ENCODE data around the gene TMEM117. TPM values are rescaled to one million over a fixed set of nuclear protein-coding genes. Genes with fewer than 3 reads are reported as not detected.

The TMEM117 gene
- total RNA-seq: 6.0 TPM
- polyA plus RNA-seq (ENCODE audit: insufficient read depth, low read depth, low replicate concordance): 5.9 TPM
- long read RNA-seq, donor 1, partial matches to known transcripts: 0 of 2 reads
- long read RNA-seq, donor 1, other reads (novel, unspliced or antisense): 0 of 2 reads
- long read RNA-seq, donor 2, partial matches to known transcripts: 0 of 1 reads
- long read RNA-seq, donor 2, other reads (novel, unspliced or antisense): 0 of 1 reads
- long read RNA-seq, donor 3, partial matches to known transcripts: 0 of 2 reads
- long read RNA-seq, donor 3, other reads (novel, unspliced or antisense): 0 of 2 reads
- long read RNA-seq, donor 4, partial matches to known transcripts: 0 of 2 reads
- long read RNA-seq, donor 4, other reads (novel, unspliced or antisense): 0 of 2 reads
- long read RNA-seq, donor 5: 0 reads
- long read RNA-seq, donor 6, partial matches to known transcripts: 0 of 4 reads
- long read RNA-seq, donor 6, other reads (novel, unspliced or antisense): 0 of 4 reads
- long read RNA-seq, donor 7, transcript TMEM117-201 (8 exons, 2,758 nt): major isoform, 5 of 11 reads
- long read RNA-seq, donor 7, partial matches to known transcripts: 1 of 11 reads
- long read RNA-seq, donor 7, other reads (novel, unspliced or antisense): 5 of 11 reads
- long read RNA-seq, donor 8, partial matches to known transcripts: 0 of 3 reads
- long read RNA-seq, donor 8, other reads (novel, unspliced or antisense): 0 of 3 reads
- long read RNA-seq, donor 9: 0 reads
- long read RNA-seq, donor 10, partial matches to known transcripts: 0 of 1 reads
- long read RNA-seq, donor 10, other reads (novel, unspliced or antisense): 0 of 1 reads

GRCh38 chr12:43835656-43836474, at the start of gene TMEM117:
TMEM117 (plus strand) TSS chr12:43836081.
- Histone ChIP-seq H3K27me3 (ENCODE audit: control insufficient read depth, insufficient read depth, low read length) (no peaks in the 10 kb centered on the region), H3K4me3 (ENCODE audit: low read length in 3 of 3) (peak within 1 kb of the TSS; percentile 59 to 86 (median 62)), H3K36me3 (ENCODE audit: control insufficient read depth in 2 of 3, insufficient read depth in 3 of 3, low read length in 3 of 3) (no peaks in the 10 kb centered on the region), H3K9ac (ENCODE audit: low read length in 3 of 3) (peak within 1 kb of the TSS; percentile 35 to 76 (median 48)), H3K4me1 (ENCODE audit: control insufficient read depth in 2 of 3, insufficient read depth in 2 of 3, low read depth in 1 of 3, low read length in 3 of 3) (peaks cover 2 to 5% (median 4%) of the 10 kb centered on the region in 3 donors), H3K9me3 (ENCODE audit: control insufficient read depth in 2 of 3, insufficient read depth in 1 of 3, low read length in 3 of 3) (no peaks in the 10 kb centered on the region), H3K27ac (ENCODE audit: low read depth in 2 of 2, low read length in 2 of 2) (peak within 1 kb of the TSS; percentile 82 to 88)
- no peak for FAIRE-seq
- peak; percentile 80 to 88 (median 83) for DNase-seq
- TF ChIP-seq, protein P1, sequence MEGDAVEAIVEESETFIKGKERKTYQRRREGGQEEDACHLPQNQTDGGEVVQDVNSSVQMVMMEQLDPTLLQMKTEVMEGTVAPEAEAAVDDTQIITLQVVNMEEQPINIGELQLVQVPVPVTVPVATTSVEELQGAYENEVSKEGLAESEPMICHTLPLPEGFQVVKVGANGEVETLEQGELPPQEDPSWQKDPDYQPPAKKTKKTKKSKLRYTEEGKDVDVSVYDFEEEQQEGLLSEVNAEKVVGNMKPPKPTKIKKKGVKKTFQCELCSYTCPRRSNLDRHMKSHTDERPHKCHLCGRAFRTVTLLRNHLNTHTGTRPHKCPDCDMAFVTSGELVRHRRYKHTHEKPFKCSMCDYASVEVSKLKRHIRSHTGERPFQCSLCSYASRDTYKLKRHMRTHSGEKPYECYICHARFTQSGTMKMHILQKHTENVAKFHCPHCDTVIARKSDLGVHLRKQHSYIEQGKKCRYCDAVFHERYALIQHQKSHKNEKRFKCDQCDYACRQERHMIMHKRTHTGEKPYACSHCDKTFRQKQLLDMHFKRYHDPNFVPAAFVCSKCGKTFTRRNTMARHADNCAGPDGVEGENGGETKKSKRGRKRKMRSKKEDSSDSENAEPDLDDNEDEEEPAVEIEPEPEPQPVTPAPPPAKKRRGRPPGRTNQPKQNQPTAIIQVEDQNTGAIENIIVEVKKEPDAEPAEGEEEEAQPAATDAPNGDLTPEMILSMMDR (IDR thresholded peaks at IDR 0.05; ENCODE audit: borderline replicate concordance, extremely low read depth, insufficient read depth): no peak
- intact Hi-C loops (cut with DNase I): no loop called here

GRCh38 chr12:43786899-43787693, 48.8 kb upstream of the TMEM117 start:
- Histone ChIP-seq H3K4me3 (ENCODE audit: low read length in 3 of 3) (no peak overlapping the region), H3K27ac (ENCODE audit: low read depth in 2 of 2, low read length in 2 of 2) (no peak overlapping the region), H3K27me3 (ENCODE audit: control insufficient read depth, insufficient read depth, low read length) (no peaks in the 10 kb centered on the region), H3K4me1 (ENCODE audit: control insufficient read depth in 2 of 3, insufficient read depth in 2 of 3, low read depth in 1 of 3, low read length in 3 of 3) (no peaks in the 10 kb centered on the region), H3K9me3 (ENCODE audit: control insufficient read depth in 2 of 3, insufficient read depth in 1 of 3, low read length in 3 of 3) (no peaks in the 10 kb centered on the region), H3K36me3 (ENCODE audit: control insufficient read depth in 2 of 3, insufficient read depth in 3 of 3, low read length in 3 of 3) (peaks cover 0 to 28% (median 11%) of the 10 kb centered on the region in 3 donors), H3K9ac (ENCODE audit: low read length in 3 of 3) (no peak overlapping the region)
- intact Hi-C loops (cut with DNase I): no loop called here
- FAIRE-seq: no peak
- TF ChIP-seq, protein P1 (IDR thresholded peaks at IDR 0.05; ENCODE audit: borderline replicate concordance, extremely low read depth, insufficient read depth): no peak
- no peak for DNase-seq

- Histone ChIP-seq H3K4me3 (ENCODE audit: low read length in 3 of 3) (no peak overlapping the region), H3K36me3 (ENCODE audit: control insufficient read depth in 2 of 3, insufficient read depth in 3 of 3, low read length in 3 of 3) (peaks cover 0 to 10% (median 7%) of the 10 kb centered on the region in 3 donors), H3K27me3 (ENCODE audit: control insufficient read depth, insufficient read depth, low read length) (no peaks in the 10 kb centered on the region), H3K9me3 (ENCODE audit: control insufficient read depth in 2 of 3, insufficient read depth in 1 of 3, low read length in 3 of 3) (no peaks in the 10 kb centered on the region), H3K27ac (ENCODE audit: low read depth in 2 of 2, low read length in 2 of 2) (no peak overlapping the region), H3K4me1 (ENCODE audit: control insufficient read depth in 2 of 3, insufficient read depth in 2 of 3, low read depth in 1 of 3, low read length in 3 of 3) (no peaks in the 10 kb centered on the region), H3K9ac (ENCODE audit: low read length in 3 of 3) (no peak overlapping the region)
- TF ChIP-seq, protein P1 (IDR thresholded peaks at IDR 0.05; ENCODE audit: borderline replicate concordance, extremely low read depth, insufficient read depth): no peak
- DNase-seq (peak in 2 of 5 donors; percentile 13 to 33), FAIRE-seq (no peak)
- intact Hi-C loops (cut with DNase I): no loop called here
These were observed 45.9 kb upstream of the TMEM117 start for GRCh38 chr12:43789941-43790340.

All from kidney (tissue), 22 donors.